Kidney tubule cell (primary cell): ENCODE data around the gene CTXN3.
"Not testable (repeated sequence)": the region's sequence is repeated elsewhere in the genome, so short reads cannot be mapped to it uniquely, and the experiment has no call there.

ENCODE experiments used
- DNase-seq: peaks from one replicate; pipeline ENCODE4 v3.0.0-alpha.2; 2018; ENCODE audit warnings: low spot score

The CTXN3 gene

DNA sequence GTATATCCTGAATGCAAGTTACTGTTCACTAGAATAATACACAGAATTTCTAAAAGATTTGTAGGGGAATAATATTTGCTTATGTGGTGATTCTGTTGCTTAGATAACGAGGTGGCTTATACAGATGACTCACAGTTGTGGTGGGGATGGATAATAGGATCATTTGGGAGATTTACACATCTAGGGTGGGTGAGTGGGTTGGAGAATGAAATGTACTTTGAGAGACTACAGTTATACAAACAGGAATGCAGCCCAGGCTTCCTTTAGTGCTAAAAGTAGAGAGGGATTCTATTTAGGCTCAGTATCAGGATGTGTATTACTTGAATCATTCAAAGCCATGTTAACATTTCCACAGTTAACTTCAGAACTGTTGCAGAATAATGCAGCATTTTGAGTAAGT lies 1.8 kb downstream of the CTXN3 start:
- DNase-seq: no peak

DNA sequence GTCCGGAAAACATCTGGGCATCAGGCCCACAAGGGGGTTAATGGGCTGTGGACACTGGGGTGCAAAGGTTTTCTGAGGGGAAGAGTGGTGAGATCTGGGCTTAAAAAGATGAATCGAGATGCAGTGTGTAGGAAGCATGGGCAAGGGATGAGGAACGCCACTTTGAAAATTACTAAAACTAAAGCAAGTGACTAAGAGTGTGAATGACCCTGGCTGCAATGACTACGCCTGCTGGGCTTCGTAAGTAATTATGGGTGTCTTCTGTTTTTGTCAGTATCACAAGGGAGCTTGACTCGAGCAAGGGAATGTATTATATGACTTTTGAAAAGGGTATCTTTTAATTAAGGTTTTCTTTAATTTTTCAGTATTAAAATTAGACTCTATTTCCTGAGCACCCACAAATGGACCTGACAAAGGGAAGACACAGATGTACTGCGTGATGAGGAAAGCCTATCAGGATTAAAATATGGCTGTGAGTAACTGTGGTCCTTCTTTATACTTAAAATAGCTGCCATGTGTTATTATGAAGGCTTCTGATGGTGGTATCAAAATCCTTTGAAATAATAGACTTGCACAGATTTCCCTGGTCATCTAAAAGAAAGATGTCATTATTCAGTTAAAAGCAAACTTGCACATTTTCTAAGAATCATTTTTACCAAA lies 4.2 kb downstream of the CTXN3 start:
- no peak for DNase-seq

DNA sequence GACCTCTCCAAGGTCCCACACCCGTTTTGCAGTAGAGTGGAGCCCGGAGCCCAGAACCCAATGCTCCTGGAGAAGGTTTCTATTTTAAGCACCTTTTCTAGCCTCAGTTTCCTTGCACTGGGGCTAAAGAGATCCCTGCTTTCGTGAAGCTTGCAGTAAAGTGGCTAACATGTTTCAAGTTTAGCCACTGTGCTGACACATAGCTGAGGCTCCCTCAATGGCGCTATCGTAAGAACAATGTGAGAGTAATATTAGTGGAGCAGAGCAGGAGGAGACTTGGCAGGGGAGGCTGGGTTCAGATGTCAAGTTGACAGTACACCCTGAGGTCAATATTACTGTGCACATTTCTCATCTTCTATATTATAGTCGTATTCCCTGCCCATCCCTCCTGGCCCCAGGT lies 7.9 kb downstream of the CTXN3 start:
- DNase-seq: no peak

DNA sequence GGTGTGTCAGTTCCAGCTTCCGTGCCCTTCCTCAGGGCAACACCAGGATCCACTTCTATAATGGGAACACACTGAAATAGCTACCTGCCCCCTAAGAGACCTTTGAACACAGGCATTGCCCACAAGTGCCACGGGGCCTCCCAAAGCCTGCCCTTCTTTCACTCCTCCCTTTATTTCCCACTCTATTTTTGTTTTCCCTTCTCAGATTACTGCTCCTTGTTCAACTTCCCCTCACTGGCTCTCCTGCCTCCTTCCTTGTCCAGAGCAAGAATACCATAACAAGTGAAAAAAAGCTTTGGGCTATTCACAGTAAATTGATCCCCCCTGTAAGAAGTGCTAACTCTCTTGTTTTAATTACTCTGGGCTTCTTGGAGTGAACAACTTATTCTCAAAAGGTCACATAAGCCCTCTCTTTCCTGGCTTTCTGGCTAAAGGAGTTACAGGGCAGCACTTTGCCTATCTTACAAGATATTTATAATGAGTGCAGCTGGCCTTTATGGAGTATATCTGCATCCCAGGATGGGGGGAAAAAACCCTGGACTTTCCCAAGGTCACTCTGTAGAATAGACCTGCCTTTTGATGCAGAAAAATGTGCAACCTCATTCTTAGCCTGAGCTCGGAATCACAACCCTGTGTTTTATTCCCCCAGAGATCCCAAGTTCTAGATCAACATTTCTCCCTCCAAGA lies 11.3 kb downstream of the CTXN3 start:
- DNase-seq: no peak

GRCh38 chr5:127664093-127664492 lies 15.2 kb downstream of the CTXN3 start:
- DNase-seq: no peak

DNA sequence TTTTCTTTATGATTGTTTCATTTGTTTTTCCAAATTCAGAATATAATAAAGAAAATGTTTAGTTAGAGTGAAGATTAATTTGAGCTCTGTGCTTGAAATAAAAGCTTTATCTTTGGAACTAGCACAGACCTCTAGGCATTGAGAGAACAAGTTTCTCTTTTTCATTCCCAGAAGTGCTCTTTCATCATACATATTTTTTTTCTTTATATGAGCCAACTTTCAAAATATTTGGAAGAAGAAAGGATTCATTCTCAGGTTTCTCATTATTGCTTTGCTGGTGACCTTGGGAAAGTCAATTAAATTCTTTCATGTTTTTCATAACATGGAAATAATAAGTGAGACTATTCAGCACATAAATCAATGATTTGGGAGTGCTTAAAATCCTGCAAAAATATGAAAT lies 16.8 kb downstream of the CTXN3 start:
- DNase-seq: no peak

- DNase-seq: no peak
These were observed 17.3 kb downstream of the CTXN3 start for GRCh38 chr5:127666043-127666716.

- DNase-seq: no peak
These were observed 19.0 kb downstream of the CTXN3 start for GRCh38 chr5:127667926-127668325.

DNA sequence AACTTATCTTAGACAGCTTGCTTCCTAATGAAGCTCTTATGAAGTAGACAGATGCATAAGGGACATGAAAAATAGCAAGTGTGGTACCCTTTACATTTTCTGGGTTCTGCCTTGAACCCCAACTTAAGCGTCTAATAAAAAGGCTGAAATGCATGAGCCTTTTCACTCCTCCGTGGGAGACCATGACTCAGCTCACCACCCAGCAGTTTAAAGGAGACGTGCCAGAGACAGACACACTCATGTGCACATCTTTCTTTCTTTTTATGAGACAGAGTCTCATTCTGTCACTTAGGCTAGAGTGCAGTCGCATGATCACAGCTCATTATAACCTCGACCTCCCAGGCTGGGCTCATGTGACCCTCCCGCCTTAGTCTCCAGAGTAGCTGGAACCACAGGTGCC lies 22.3 kb downstream of the CTXN3 start:
- DNase-seq: no peak

DNA sequence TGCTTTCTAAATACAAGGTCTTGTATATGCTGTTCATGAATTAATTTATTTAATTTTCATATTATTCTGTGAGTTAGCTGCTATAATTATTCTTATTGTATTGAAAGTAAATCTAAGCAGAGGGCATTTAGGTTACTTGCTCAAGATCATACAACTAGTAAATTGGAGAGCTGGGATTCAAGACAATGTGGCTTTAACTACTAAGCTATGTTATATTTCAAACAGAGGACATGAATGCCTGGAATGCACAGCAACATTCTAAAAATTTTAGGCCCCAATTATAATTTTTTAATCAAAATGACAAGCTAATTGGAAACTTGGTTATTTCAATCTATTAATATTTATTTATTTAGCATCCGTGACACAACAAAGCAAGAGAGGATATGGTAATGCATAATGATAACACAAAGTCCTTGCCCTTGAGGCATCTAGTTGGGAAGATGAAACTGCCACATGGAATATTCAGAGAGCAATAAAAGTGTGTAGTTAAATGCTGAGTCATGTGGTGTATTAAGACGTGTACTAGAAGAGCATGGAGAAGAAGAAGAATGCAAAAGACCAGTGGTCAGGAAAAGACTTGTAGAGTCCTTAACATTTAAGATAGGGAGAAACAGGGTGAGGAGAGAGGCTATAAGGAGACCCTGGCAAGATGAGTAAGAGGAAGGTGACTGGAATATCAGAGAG lies 24.4 kb downstream of the CTXN3 start:
- no peak for DNase-seq

- not testable (repeated sequence) for DNase-seq
These were observed 28.1 kb downstream of the CTXN3 start for GRCh38 chr5:127676951-127677350.

- DNase-seq: not testable (repeated sequence)
These were observed 30.9 kb downstream of the CTXN3 start for GRCh38 chr5:127679691-127680330.

GRCh38 chr5:127680595-127680994 lies 31.7 kb downstream of the CTXN3 start:
- no peak for DNase-seq

- no peak for DNase-seq
These were observed 34.1 kb downstream of the CTXN3 start for GRCh38 chr5:127683008-127683407.

- DNase-seq: no peak
These were observed 36.0 kb downstream of the CTXN3 start for GRCh38 chr5:127684726-127685467.

DNA sequence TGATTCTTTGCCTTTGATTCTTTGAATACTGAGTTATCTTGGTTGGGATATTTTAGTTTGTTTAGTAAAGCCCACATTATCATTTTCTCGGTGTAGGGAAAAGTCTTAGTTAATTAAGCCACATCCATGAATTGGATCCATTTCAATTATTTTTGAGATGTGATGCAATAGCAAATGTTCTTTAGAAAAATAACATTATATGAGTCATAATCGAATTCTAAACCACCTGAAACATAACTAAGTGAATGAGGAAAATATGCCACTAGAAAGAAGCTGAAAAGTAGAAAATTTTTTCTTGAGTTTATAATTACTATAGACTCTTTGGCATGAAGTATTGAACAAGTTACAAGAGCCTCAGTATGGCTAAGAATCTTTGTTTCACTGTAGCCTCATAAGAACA lies 36.8 kb downstream of the CTXN3 start:
- DNase-seq: no peak

DNA sequence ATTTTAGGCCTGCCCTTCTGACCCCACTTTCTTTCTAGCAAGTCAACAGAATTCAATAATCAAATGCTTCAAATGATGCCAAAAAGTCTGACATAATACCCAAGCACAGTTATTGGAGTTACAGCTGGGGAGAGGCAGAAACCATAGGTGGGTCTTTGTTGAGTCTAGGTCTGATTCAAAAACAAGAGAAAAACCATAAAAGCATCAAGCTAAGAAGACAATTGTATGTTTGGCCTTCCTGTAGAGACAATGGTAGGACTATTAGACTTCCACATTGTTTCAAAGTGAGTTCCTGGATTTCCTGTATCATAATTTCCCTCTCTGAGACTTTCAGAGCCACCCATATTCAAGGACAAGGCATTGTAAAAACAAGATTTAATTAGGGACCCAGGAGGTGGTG lies 37.5 kb downstream of the CTXN3 start:
- DNase-seq: no peak

DNA sequence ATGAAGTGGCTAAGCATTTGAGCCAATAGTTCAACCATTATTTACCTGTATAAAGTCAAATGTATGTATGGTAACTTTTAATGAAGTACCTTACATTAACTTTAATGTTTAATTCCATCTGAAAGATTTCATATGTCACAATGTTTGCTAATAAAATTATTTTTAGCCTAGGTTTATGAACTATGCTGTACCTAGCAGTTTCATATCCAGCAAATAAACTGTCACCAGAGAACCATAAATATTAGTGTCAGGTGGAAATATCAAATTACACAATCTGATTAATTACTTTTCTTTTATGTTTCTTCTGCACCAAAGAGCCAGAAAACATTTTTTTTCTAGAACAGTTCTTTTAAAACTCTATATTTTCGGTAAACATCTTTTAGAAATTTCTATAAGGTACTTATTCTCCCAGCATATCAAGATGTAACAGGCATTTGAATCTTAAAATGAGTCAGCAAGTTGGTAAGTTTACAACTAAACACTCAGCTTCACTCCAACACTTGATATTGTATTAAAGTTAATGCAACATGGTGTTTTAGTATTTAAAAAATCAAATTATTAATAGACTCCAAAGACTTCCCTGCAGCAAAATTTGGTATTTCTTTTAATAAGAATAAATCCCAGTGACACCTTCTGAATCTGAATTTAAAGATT lies 45.8 kb downstream of the CTXN3 start:
- no peak for DNase-seq

- no peak for DNase-seq
These were observed 46.5 kb downstream of the CTXN3 start for GRCh38 chr5:127695346-127695745.

DNA sequence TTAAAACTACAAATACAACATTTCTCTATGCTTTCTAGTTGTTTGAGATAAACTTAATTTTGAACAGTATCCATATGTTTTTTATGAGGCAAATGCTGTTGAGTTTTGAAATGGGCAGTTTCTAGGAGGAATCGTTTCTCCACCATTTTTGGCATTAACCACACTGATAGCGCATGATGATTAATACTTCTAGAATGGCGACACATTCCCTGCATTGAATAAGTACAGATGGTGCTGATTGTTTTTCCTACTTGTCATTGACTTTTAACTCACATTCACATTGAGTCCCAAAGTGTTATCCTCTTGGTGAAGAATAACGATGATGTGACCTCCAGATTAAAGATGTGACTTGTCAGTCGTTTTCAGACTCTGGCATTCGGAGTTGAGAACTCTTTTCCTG lies 47.8 kb downstream of the CTXN3 start:
- DNase-seq: no peak
